ENCODE data around the gene ARHGAP27.

DNA sequence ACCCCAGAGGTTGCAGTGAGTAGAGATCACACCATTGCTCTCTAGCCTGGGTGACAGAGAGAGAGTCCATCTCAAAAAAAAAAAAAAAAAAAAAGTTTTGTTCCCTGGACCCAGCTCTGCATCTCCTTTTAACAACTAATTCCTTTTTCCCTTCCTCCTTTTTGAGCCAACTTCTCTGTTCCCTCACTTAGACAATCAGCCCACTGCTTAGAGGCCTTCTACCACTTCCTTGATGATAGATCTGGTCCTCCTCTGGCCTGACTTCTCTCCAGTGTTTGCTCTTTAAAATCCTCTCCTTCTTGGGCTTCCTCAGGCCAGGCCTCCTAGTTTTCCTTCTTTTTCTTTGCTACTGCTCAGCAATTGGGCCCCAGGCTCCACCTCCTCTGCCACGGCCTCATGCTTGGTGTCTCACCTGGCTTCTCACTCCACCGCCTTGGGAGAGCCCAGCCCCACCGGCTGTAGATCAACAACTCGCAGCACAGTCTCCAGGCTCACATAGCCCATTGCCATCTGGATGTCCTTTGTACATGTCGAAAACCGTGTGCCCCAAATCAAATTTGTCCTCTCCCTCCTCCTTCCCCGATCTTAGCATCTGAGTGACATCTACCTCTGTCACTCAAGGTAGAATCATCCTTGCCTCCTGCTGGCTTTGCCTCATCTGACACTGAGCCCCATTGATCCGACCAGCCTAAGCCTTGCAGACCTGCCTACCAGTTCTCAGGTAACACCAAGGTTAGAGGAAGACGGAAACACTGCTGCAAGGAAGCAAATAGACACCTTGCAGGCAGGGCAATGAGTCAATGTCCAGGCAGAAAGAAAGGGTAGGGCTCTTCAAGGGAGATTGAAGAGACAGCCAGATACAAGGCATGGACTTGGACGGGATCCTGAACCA lies 17.4 kb downstream of the ARHGAP27 start:
- no peak for TF ChIP-seq ZNF24 (IDR thresholded peaks at IDR 0.05)
- no peak for TF ChIP-seq POLR2AphosphoS5 (IDR thresholded peaks at IDR 0.05; ENCODE audit: low read depth, low read length)
- TF ChIP-seq, protein P1, sequence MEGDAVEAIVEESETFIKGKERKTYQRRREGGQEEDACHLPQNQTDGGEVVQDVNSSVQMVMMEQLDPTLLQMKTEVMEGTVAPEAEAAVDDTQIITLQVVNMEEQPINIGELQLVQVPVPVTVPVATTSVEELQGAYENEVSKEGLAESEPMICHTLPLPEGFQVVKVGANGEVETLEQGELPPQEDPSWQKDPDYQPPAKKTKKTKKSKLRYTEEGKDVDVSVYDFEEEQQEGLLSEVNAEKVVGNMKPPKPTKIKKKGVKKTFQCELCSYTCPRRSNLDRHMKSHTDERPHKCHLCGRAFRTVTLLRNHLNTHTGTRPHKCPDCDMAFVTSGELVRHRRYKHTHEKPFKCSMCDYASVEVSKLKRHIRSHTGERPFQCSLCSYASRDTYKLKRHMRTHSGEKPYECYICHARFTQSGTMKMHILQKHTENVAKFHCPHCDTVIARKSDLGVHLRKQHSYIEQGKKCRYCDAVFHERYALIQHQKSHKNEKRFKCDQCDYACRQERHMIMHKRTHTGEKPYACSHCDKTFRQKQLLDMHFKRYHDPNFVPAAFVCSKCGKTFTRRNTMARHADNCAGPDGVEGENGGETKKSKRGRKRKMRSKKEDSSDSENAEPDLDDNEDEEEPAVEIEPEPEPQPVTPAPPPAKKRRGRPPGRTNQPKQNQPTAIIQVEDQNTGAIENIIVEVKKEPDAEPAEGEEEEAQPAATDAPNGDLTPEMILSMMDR (CRISPR knock-in tag; IDR thresholded peaks at IDR 0.05), result no peak
- no peak for TF ChIP-seq PRPF4 (IDR thresholded peaks at IDR 0.05; ENCODE audit: low read depth, low read length, poor library complexity, severe bottlenecking)
- TF ChIP-seq ETV6 (CRISPR knock-in tag; conservative IDR thresholded peaks at IDR 0.05), result no peak
- TF ChIP-seq SMAD9 (CRISPR knock-in tag; IDR thresholded peaks at IDR 0.05), result no peak
- TF ChIP-seq TRIM24 (CRISPR knock-in tag; IDR thresholded peaks at IDR 0.05), result no peak
- no peak for TF ChIP-seq ZBTB21 (CRISPR knock-in tag; IDR thresholded peaks at IDR 0.05)

Data from HepG2 (cell line).